Lung (tissue), 12 donors: Measurements from ENCODE around the gene CFAP74. TPM values are rescaled to one million over a fixed set of nuclear protein-coding genes. Genes with fewer than 3 reads are reported as not detected.

ENCODE experiments used
- ATAC-seq: fragments of 200-7000 bp; cut with Tn5 transposase; one replicate; pipeline ENCODE4 v1.9.1; 2020; ENCODE audit warnings: moderate number of reproducible peaks; ENCODE audit not compliant: insufficient read depth, low FRiP score
- DNase-seq, 3 donors: peaks; one replicate each; pipeline ENCODE4 v3.0.0-alpha.2; 2013 to 2017
- H3K27ac ChIP-seq, 2 donors: one replicate each; pipeline ENCODE4 v1.5.1; 2013; ENCODE audit warnings: mild to moderate bottlenecking in 2 of 2, moderate library complexity in 2 of 2, control low read depth in 1 of 2, inconsistent platforms in 1 of 2, low read depth in 1 of 2, low read length in 1 of 2
- H3K27me3 ChIP-seq, 3 donors: one replicate each; pipeline ENCODE4 v1.5.1; 2013; ENCODE audit warnings: low read length in 2 of 3; ENCODE audit not compliant: control insufficient read depth in 3 of 3, insufficient read depth in 3 of 3
- H3K36me3 ChIP-seq, 4 donors: one replicate each; pipeline ENCODE4 v1.5.1; 2013; ENCODE audit warnings: low read length in 4 of 4, mild to moderate bottlenecking in 1 of 4, moderate library complexity in 1 of 4; ENCODE audit not compliant: control insufficient read depth in 4 of 4, insufficient read depth in 4 of 4
- H3K4me1 ChIP-seq, 5 donors: one replicate each; pipeline ENCODE4 v1.5.1; 2013; ENCODE audit warnings: low read length in 5 of 5, mild to moderate bottlenecking in 2 of 5, moderate library complexity in 1 of 5; ENCODE audit not compliant: control insufficient read depth in 5 of 5, insufficient read depth in 5 of 5
- H3K4me3 ChIP-seq: one replicate; pipeline ENCODE4 v1.5.1; 2013; ENCODE audit warnings: mild to moderate bottlenecking, control low read depth, moderate library complexity
- H3K9ac ChIP-seq, 2 donors: one replicate each; pipeline ENCODE4 v1.5.1; 2013; ENCODE audit warnings: low read length in 2 of 2, control low read depth in 1 of 2; ENCODE audit not compliant: insufficient read depth in 1 of 2
- H3K9me3 ChIP-seq, 4 donors: one replicate each; pipeline ENCODE4 v1.5.1; 2013; ENCODE audit warnings: low read length in 3 of 4, mild to moderate bottlenecking in 1 of 4, moderate library complexity in 1 of 4; ENCODE audit not compliant: control insufficient read depth in 4 of 4, insufficient read depth in 3 of 4
- CTCF ChIP-seq: IDR thresholded peaks from 2 replicates; pipeline ENCODE4 v1.5.1; 2012; ENCODE audit warnings: mild to moderate bottlenecking; ENCODE audit errors: control extremely low read depth, extremely low read depth
- WGBS, 2 donors: extraction: QIAGEN DNeasy Blood & Tissue Kit; methylation state at CpG; one replicate each; pipeline ENCODE4 v1.1.7; 2013; 5-methylcytosine and 5-hydroxymethylcytosine counted together
- polyA plus RNA-seq, 2 donors: library from polyadenylated mRNA; stranded (reverse); fragments of 200-250 nt; gene quantifications; one replicate each; pipeline ENCODE4 v1.2.1, GENCODE V29; 2013
- total RNA-seq, 2 donors: library from RNA; depleted of rRNA in 1 of 2; stranded (reverse); fragments of >200 nt in 1 of 2; gene quantifications; one replicate each; pipeline ENCODE4 v1.2.1, GENCODE V29; 2014 to 2021
- donor health status: control.
- donor health status: control.
- donor health status: Bipolar disorder and iron deficiency.
- donor health status: healthy.
- donor health status: DM: yes; HTN: yes; CAD: no.

Gene CFAP74
- total and polyA plus RNA-seq, 4 donors: 3.1 to 20.8 (median 5.3) TPM

GRCh38 chr1:1915911-1916840 is 87.4 kb downstream of the CFAP74 start:
- Histone ChIP-seq H3K27ac (no peak overlapping the region), H3K36me3 (no peaks in the 10 kb centered on the region), H3K9me3 (no peaks in the 10 kb centered on the region), H3K9ac (no peak overlapping the region), H3K4me1 (peaks cover 0 to 12% (median 3%) of the 10 kb centered on the region in 5 donors), H3K27me3 (no peaks in the 10 kb centered on the region), H3K4me3 (no peak overlapping the region)
- TF ChIP-seq CTCF: no peak
- DNase-seq (no peak), ATAC-seq (no peak)
- WGBS, 2 donors: 91 to 92% methylated on average over 23 of the region's 23 CpGs

DNA sequence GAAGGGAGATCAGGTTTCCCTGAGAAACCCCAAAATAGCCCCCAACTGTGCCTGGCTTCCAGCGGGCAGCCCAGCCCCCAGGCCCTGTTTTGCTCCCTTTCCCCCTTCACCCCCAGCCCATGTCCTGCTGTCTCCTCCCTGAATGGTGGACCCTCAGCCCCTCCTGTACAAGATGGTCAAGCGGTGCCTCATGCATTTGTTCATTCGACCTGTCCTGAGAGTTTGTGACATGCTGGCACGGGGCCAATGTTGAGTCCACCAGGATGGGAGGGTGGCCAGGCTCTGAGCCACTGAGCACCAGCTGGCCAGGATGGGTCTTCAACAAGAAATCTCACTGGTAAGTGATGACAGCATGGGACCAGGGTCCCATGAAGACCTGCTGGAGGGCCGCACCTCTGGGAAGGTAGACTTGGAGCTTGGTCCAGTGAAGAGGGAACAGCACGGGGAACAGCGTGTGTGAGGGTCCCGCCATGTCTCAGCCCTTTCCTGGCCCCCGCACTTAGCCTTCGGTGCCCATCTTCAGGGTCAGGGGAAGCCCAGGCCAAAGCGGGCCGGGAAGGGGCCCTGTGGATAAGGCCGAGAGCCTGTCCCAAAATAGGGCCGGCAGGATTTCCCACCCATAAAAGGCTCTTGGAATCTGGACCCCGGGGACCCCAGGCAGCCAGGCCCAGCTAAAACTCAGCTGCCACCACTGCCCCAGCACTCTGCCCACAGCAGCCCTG is 88.5 kb downstream of the CFAP74 start, which contains the start of gene CALML6:
CALML6 (plus strand) TSS at position 290 of the 722 bp plus-strand sequence; CDS start at position 311, 21 bp downstream.
- Histone ChIP-seq H3K4me1 (peaks cover 0 to 12% (median 3%) of the 10 kb centered on the region in 5 donors), H3K9ac (no peak within 1 kb of the TSS), H3K27ac (no peak within 1 kb of the TSS), H3K4me3 (no peak within 1 kb of the TSS), H3K36me3 (no peaks in the 10 kb centered on the region), H3K27me3 (no peaks in the 10 kb centered on the region), H3K9me3 (no peaks in the 10 kb centered on the region)
- DNase-seq (no peak), ATAC-seq (no peak)
- TF ChIP-seq CTCF: no peak
- WGBS, 2 donors: 86 to 96% methylated on average over 15 of the region's 15 CpGs

- no peaks in the 10 kb centered on the region for H3K27me3 ChIP-seq
- H3K27ac ChIP-seq: no peak overlapping the region
- TF ChIP-seq CTCF: no peak
- WGBS, 2 donors: 76 to 85% methylated on average over 19 to 20 of the region's 20 CpGs
- no peak overlapping the region for H3K9ac ChIP-seq
- H3K36me3 ChIP-seq: no peaks in the 10 kb centered on the region
- peaks cover 0 to 12% (median 4%) of the 10 kb centered on the region in 5 donors for H3K4me1 ChIP-seq
- H3K4me3 ChIP-seq: no peak overlapping the region
- H3K9me3 ChIP-seq: no peaks in the 10 kb centered on the region
- DNase-seq (no peak), ATAC-seq (no peak)
These were observed 89.2 kb downstream of the CFAP74 start for GRCh38 chr1:1914101-1914970.
